Esophagus muscularis mucosa (tissue), 4 donors: Measurements from ENCODE around the gene CYB561. TPM values are rescaled to one million over a fixed set of nuclear protein-coding genes. Genes with fewer than 3 reads are reported as not detected.

Experiments
- DNase-seq: peaks from one replicate; pipeline ENCODE4 v3.0.0-alpha.2; 2017; ENCODE audit errors: extremely low spot score
- H3K27ac ChIP-seq, 4 donors: fragments of 200-600 bp; sonication (generic); replicated peaks in 1 of 4; 1 replicate in 3 of 4; 2 replicates in 1 of 4; pipeline ENCODE4 v1.5.1; 2016 to 2019; ENCODE audit warnings: mild to moderate bottlenecking in 1 of 4
- H3K27me3 ChIP-seq, 4 donors: fragments of 200-600 bp; sonication (generic); one replicate each; pipeline versions ENCODE4 v1.5.1 to v1.6.0; 2016 to 2019
- H3K36me3 ChIP-seq, 4 donors: fragments of 200-600 bp; sonication (generic); one replicate each; pipeline ENCODE4 v1.5.1; 2016 to 2019
- H3K4me1 ChIP-seq, 4 donors: fragments of 200-600 bp; sonication (generic); one replicate each; pipeline ENCODE4 v1.5.1; 2016 to 2019
- H3K4me3 ChIP-seq, 4 donors: fragments of 200-600 bp; sonication (generic); 1 replicate in 2 of 4; 2 replicates in 2 of 4; pipeline ENCODE4 v1.5.1; 2016 to 2019; ENCODE audit warnings: mild to moderate bottlenecking in 4 of 4, moderate library complexity in 1 of 4
- H3K9me3 ChIP-seq, 4 donors: fragments of 200-600 bp; sonication (generic); 1 replicate in 3 of 4; 2 replicates in 1 of 4; pipeline ENCODE4 v1.5.1; 2016 to 2019
- CTCF ChIP-seq, 3 experiments: fragments of 200-600 bp in 2 of 3; fragments of 450-650 bp in 1 of 3; sonication (generic) in 2 of 3; IDR thresholded peaks; one replicate each; pipeline ENCODE4 v1.5.1; 2017 to 2019; ENCODE audit warnings: antibody characterized with exemption in 3 of 3, mild to moderate bottlenecking in 2 of 3, moderate library complexity in 1 of 3
- EP300 ChIP-seq: sonication (generic); formaldehyde crosslinking; IDR thresholded peaks from one replicate; pipeline ENCODE4 v1.6.1; 2017; ENCODE audit warnings: antibody characterized with exemption
- POLR2A ChIP-seq: fragments of 450-650 bp; IDR thresholded peaks from one replicate; pipeline ENCODE4 v1.6.1; 2017; ENCODE audit warnings: antibody characterized with exemption, moderate library complexity, mild to moderate bottlenecking, low read depth
- POLR2AphosphoS5 ChIP-seq, 2 donors: sonication (generic); formaldehyde crosslinking; IDR thresholded peaks; one replicate each; pipeline ENCODE4 v1.6.1; 2017; ENCODE audit warnings: antibody characterized with exemption in 2 of 2
- WGBS: methylation state at CpG from one replicate; pipeline ENCODE4 v1.1.5; 2018; 5-methylcytosine and 5-hydroxymethylcytosine counted together
- intact Hi-C: fragments of 100-400 bp; cut with DNase I; formaldehyde crosslinking; loops from one replicate; pipeline ENCODE4 v1.15.1; 2023
- total RNA-seq, 4 donors: library from RNA; depleted of rRNA; stranded (reverse); fragments of >200 nt; gene quantifications; one replicate each; pipeline versions ENCODE4 v1.1.0 to v1.2.1, GENCODE V29; 2016

CYB561 gene
- total RNA-seq, 4 donors from 2014 or later, result 8.8 to 17.0 (median 13.2) TPM

- DNase-seq, result no peak
- intact Hi-C loops, result no loop called here
- Histone ChIP-seq H3K27ac (peak overlapping the region in 3 of 4 donors; percentile 23 to 48 (median 31)), H3K4me3 (no peak overlapping the region), H3K9me3 (no peaks in the 10 kb centered on the region), H3K27me3 (peaks cover 0 to 9% (median 0%) of the 10 kb centered on the region in 4 donors), H3K36me3 (peaks cover 0 to 4% (median 0%) of the 10 kb centered on the region in 4 donors), H3K4me1 (peaks cover 23 to 58% (median 53%) of the 10 kb centered on the region in 4 donors)
- TF ChIP-seq EP300 (no peak), POLR2A (no peak), POLR2AphosphoS5 (IDR thresholded peaks at IDR 0.05) (no peak), CTCF (IDR thresholded peaks at IDR 0.05) (no peak)
- 66% methylated on average over 9 of the region's 16 CpGs for WGBS
Observed at GRCh38 chr17:63440770-63441335, 5.3 kb downstream of the CYB561 start.

DNA sequence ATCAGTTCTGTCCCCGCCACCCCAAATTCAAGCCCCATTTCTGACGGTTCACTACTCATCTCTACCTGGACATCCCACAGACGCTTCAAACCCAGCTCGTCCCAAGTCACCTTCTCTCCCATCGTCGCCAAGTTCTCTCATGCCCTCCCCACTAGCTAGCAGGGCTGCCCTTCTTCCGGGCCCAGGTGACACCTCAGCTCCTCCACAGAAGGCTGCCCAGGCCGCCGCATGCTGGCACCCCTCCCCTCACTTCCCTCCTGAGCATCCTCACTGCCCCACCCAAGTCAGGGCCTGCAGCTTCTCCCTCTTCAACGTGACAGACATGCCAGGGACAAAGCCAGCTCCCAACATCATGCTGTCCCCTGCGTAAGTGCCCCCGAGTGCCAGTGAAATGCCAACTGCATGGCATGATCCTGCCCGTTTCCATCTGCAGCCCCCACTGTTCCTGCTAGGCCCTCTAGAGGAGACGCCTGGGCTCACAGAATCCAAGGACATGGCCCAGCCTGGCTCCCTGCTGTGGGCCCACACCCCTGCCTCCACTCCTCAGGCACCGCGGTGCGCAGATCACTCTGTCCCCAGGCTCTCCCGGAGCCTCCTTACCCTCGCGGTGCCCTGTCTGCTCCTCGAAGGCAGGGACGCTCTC, 5.9 kb downstream of the CYB561 start:
- Histone ChIP-seq H3K4me1 (peaks cover 24 to 58% (median 53%) of the 10 kb centered on the region in 4 donors), H3K4me3 (peak overlapping the region in 1 of 4 donors; percentile 10), H3K27ac (peak overlapping the region; percentile 23 to 48 (median 28)), H3K27me3 (peaks cover 0 to 9% (median 0%) of the 10 kb centered on the region in 4 donors), H3K9me3 (no peaks in the 10 kb centered on the region), H3K36me3 (peaks cover 0 to 4% (median 0%) of the 10 kb centered on the region in 4 donors)
- intact Hi-C loops, result no loop called here
- no peak for TF ChIP-seq POLR2AphosphoS5 (IDR thresholded peaks at IDR 0.05)
- no peak for TF ChIP-seq EP300
- TF ChIP-seq CTCF (IDR thresholded peaks at IDR 0.05), result no peak
- TF ChIP-seq POLR2A, result no peak
- WGBS, result 73% methylated on average over 22 of the region's 22 CpGs
- DNase-seq, result no peak

DNA sequence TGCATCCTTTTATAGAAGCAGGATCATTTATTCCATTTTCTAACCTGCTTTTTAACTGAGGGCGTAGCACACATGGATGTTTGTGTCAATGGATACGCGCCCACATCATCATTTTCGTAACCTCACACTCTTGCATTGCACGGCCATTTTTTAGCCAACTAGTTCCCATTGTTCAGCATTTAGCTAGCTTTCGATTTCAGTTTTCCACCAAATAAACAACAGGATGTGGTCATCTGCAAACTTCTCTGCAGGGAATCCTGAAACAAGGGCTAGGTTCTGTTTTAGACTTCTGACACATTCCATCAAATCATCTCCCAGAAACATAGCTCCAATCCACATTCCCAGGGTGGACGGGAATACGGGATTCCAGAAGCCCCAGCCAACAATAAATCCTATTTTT, 6.4 kb downstream of the CYB561 start:
- H3K4me3 ChIP-seq, result peak overlapping the region in 1 of 4 donors; percentile 10
- TF ChIP-seq CTCF (IDR thresholded peaks at IDR 0.05) (no peak), EP300 (no peak), POLR2A (no peak), POLR2AphosphoS5 (IDR thresholded peaks at IDR 0.05) (no peak)
- intact Hi-C loops, result loop anchor here (5.0 kb wide), 1 partner anchor 38 kb away; the partner anchor contains the start of gene ACE
- peaks cover 30 to 60% (median 53%) of the 10 kb centered on the region in 4 donors for H3K4me1 ChIP-seq
- peaks cover 0 to 9% (median 0%) of the 10 kb centered on the region in 4 donors for H3K27me3 ChIP-seq
- WGBS, result 55% methylated on average over 8 of the region's 8 CpGs
- DNase-seq, result no peak
- H3K9me3 ChIP-seq, result no peaks in the 10 kb centered on the region
- H3K27ac ChIP-seq, result peak overlapping the region; percentile 23 to 48 (median 28)
- H3K36me3 ChIP-seq, result peaks cover 0 to 4% (median 0%) of the 10 kb centered on the region in 4 donors

DNA sequence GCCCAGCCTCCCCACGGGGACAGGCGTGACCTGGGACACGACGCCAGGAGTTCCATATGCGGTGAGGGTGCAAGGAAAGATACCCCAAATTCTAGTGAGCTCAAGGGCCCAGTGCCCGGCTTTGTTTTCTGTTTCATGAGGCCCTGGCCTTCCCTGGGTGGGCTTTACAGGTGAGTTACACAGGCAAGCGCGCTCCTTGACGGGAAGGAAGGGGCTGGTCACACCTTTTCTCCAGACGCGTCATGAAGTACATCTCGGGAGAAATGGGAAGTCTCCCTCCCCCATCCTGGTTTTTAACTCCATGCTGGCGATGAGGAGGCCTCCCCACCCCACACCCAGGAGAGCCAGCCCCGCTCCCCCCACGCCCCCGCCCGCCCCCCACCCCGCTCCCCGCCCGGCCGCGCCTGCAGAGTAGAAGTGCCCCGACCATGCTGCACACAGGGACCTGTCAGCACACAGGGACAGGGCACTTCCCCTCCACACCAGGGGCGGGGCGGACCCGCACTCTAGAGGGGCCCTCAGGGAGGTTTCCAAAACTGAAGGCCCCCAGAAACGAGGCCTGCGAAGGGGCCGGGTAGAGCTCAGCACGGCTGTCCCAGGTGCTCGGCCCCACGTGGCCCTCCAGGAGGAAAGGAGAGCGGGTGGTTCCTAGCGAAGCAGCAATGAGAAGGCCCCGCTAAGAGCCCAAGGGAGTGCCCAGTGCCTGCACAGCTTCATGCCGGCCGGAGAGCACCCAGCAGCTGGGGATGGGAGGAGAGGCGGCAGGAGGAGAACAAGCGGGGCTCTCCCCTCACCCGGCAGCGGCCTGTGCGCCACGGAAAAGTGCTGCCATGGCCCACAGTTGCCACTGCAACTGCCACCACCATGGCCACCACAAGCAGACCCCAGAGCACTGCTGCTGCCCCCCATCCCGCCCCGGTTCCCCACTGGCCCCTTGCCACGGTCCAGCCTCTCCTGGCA, 7.7 kb downstream of the CYB561 start:
- Histone ChIP-seq H3K4me1 (peaks cover 43 to 73% (median 66%) of the 10 kb centered on the region in 4 donors), H3K27me3 (peaks cover 0 to 9% (median 0%) of the 10 kb centered on the region in 4 donors), H3K9me3 (no peaks in the 10 kb centered on the region), H3K36me3 (peaks cover 0 to 4% (median 0%) of the 10 kb centered on the region in 4 donors), H3K27ac (peak overlapping the region in 1 of 4 donors; percentile 23), H3K4me3 (peak overlapping the region in 3 of 4 donors; percentile 7 to 21 (median 9))
- intact Hi-C loops, result loop anchor here (5.0 kb wide), 1 partner anchor 39 kb away; the partner anchor contains the start of gene ACE
- 44% methylated on average over 33 of the region's 46 CpGs for WGBS
- DNase-seq, result no peak
- TF ChIP-seq EP300 (no peak), POLR2A (no peak), POLR2AphosphoS5 (IDR thresholded peaks at IDR 0.05) (no peak), CTCF (IDR thresholded peaks at IDR 0.05) (no peak)
